HFFc6 (cell line): ENCODE data around the gene ATP6V1B1. TPM values are rescaled to one million over a fixed set of nuclear protein-coding genes. Genes with fewer than 3 reads are reported as not detected.

Experiments used
- DNase-seq: peaks from one replicate; pipeline ENCODE4 v3.0.0-alpha.2; 2018
- H3K27ac Mint-ChIP-seq: 2 replicates; pipeline ENCODE4 v1.8.0; 2020; ENCODE audit warnings: mild to moderate bottlenecking, mixed read lengths
- H3K27me3 Mint-ChIP-seq: 2 replicates; pipeline ENCODE4 v1.8.0; 2021; ENCODE audit warnings: mild to moderate bottlenecking, moderate library complexity, mixed read lengths; ENCODE audit not compliant: insufficient read depth
- H3K36me3 Mint-ChIP-seq: 2 replicates; pipeline ENCODE4 v1.8.0; 2021; ENCODE audit warnings: low read depth, mixed read lengths
- H3K4me1 Mint-ChIP-seq: 2 replicates; pipeline ENCODE4 v1.8.0; 2020; ENCODE audit warnings: low read depth, mixed read lengths
- H3K4me3 Mint-ChIP-seq: 2 replicates; pipeline ENCODE4 v1.8.0; 2020; ENCODE audit warnings: mild to moderate bottlenecking, moderate library complexity, mixed read lengths
- H3K9me3 Mint-ChIP-seq: 2 replicates; pipeline ENCODE4 v1.8.0; 2020; ENCODE audit warnings: mild to moderate bottlenecking, mixed read lengths
- CTCF ChIP-seq: fragments of 200-600 bp; sonication (generic); IDR thresholded peaks from 2 replicates; pipeline ENCODE4 v1.5.0; 2021; ENCODE audit warnings: antibody characterized with exemption, mild to moderate bottlenecking
- total RNA-seq, 6 experiments: library from RNA; stranded (reverse); fragmentation: NEBNext Ultra II Directional; extraction: Animal tissue kit (Norgen Biotek cat#: 25700); gene quantifications; 2 replicates in 1 of 6; 3 replicates in 5 of 6; pipeline ENCODE4 v1.2.3, GENCODE V29; 2021

ATP6V1B1 gene
- total RNA-seq, 6 experiments from 2014 or later: 0.22 to 0.66 (median 0.57) TPM; not detected in 3

DNA sequence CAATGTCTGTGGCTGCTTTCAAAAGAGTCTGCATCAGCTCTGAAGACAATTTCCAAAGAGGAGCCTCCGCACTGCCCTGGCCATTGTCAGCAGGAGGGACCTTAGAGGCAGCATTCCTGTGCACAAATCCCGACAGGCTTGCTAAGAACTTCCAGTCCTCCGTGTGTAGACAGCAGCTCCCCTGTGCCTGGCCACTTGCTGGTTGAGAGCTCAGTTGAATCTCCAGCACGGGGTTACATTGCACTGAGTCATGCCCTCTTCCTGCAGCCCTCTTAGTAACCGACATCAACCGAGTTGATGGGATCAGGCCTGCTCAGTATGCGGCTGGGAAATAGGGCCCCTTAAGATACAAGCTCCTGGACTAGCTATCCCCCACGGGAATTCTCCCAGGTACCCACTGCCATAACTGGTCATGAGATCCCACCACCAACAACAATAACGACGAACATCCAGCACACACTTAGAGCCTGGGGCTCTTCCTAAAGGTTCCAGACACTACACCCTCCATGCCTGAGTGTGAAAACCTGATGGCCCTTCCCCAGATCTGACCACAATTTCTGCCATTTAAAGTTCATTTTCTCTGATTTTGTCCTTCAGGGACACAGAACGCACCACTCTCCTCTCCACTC lies 12.0 kb downstream of the ATP6V1B1 start:
- Mint-ChIP-seq H3K27me3 (peaks cover 7% of the 10 kb centered on the region), H3K4me1 (peaks cover 37% of the 10 kb centered on the region), H3K9me3 (no peaks in the 10 kb centered on the region), H3K4me3 (peak overlapping the region; percentile 91), H3K27ac (peak overlapping the region; percentile 91), H3K36me3 (no peaks in the 10 kb centered on the region)
- peak; percentile 57 for DNase-seq
- TF ChIP-seq CTCF: no peak

- peaks cover 37% of the 10 kb centered on the region for H3K4me1 Mint-ChIP-seq
- H3K27ac Mint-ChIP-seq: peak overlapping the region; percentile 91
- peak overlapping the region; percentile 91 for H3K4me3 Mint-ChIP-seq
- no peaks in the 10 kb centered on the region for H3K9me3 Mint-ChIP-seq
- peak; percentile 64 for DNase-seq
- H3K36me3 Mint-ChIP-seq: no peaks in the 10 kb centered on the region
- H3K27me3 Mint-ChIP-seq: peaks cover 7% of the 10 kb centered on the region
- peak; percentile 92 for TF ChIP-seq CTCF
Observed at GRCh38 chr2:70948337-70949003, 12.8 kb downstream of the ATP6V1B1 start.

GRCh38 chr2:70949086-70949485 lies 13.4 kb downstream of the ATP6V1B1 start:
- DNase-seq: no peak
- H3K27ac Mint-ChIP-seq: no peak overlapping the region
- peaks cover 37% of the 10 kb centered on the region for H3K4me1 Mint-ChIP-seq

GRCh38 chr2:70954886-70955285 lies 19.2 kb downstream of the ATP6V1B1 start:
- H3K4me1 Mint-ChIP-seq: peaks cover 6% of the 10 kb centered on the region; the same call in 1 of the 2 replicates
- H3K27me3 Mint-ChIP-seq: peaks cover 30% of the 10 kb centered on the region
- no peak for DNase-seq
- no peak overlapping the region for H3K27ac Mint-ChIP-seq
- H3K4me3 Mint-ChIP-seq: no peak overlapping the region
- TF ChIP-seq CTCF: no peak
- H3K36me3 Mint-ChIP-seq: no peaks in the 10 kb centered on the region
- H3K9me3 Mint-ChIP-seq: no peaks in the 10 kb centered on the region

More at GRCh38 chr2:70949086-70949485, 13.4 kb downstream of the ATP6V1B1 start:
- TF ChIP-seq CTCF: no peak
- H3K27me3 Mint-ChIP-seq: peaks cover 7% of the 10 kb centered on the region
- no peaks in the 10 kb centered on the region for H3K9me3 Mint-ChIP-seq
- no peak overlapping the region for H3K4me3 Mint-ChIP-seq
- H3K36me3 Mint-ChIP-seq: no peaks in the 10 kb centered on the region

DNA sequence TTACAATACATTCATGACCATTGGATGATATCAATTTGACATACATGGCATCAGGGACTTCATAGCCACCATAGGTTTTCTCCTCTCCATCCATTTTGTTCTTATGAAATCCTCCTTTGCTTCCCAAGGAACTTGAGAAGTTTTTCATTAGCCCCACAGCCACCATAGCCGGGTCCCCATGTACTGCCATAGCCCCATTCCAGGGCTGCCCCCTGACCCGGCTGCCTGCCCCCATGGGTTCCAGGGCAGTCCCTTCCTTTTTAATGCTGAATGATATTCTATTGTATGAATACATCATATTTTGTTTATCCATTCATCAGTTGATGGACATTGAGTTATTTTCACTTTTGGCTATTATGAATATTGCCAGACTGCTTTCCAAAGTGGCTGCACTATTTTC lies 20.4 kb downstream of the ATP6V1B1 start:
- Mint-ChIP-seq H3K4me3 (no peak overlapping the region), H3K4me1 (peaks cover 6% of the 10 kb centered on the region; the same call in 1 of the 2 replicates), H3K27me3 (peaks cover 31% of the 10 kb centered on the region), H3K9me3 (no peaks in the 10 kb centered on the region), H3K27ac (no peak overlapping the region), H3K36me3 (no peaks in the 10 kb centered on the region)
- TF ChIP-seq CTCF: no peak
- no peak for DNase-seq
